ENCODE results near the gene TFDP3.

Gene TFDP3

GRCh38 chrX:133185119-133185518, 33.0 kb downstream of the TFDP3 start:
- no peak for DNase-seq

DNA sequence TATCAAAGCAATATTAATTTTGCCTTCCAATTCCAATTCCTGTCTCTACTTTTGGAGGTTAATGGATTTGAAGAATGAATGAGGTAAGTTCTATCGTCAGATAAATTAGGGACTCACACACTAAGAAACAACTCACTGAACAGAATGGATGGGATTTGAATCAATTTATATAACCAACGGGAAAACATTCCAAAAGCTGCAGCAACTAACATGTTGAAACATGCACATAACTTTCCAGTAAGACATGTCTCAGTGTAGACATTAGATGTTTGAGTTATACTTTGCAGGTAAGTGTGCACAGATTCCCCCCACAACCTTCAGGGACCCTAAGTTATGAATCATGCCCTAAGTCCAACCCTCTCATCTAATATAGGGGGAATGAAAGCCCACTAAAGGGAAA, 34.3 kb downstream of the TFDP3 start:
- no peak for DNase-seq

GRCh38 chrX:133179500-133179899, 38.7 kb downstream of the TFDP3 start:
- DNase-seq = no peak

DNA sequence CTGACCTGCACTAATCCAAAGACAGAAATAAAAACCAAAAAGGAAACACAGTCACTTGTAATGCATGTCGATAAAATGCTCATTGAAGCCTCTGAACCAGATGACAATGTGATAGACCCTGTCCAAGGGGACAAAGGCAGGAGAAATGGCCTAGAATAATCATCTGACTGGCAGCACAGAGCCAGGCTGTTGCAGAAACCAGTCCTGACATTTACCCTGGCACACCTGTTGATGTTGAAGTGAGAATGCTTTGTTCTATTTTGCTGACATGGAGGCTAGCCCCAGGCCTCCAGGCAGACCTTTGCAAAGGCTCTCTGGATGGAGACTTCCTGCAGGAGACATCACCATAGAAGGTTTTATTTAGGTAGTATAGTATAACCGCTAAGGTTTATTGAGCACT, 41.0 kb downstream of the TFDP3 start:
- no peak for DNase-seq

GRCh38 chrX:133175605-133176004, 42.5 kb downstream of the TFDP3 start:
- DNase-seq = no peak

DNA sequence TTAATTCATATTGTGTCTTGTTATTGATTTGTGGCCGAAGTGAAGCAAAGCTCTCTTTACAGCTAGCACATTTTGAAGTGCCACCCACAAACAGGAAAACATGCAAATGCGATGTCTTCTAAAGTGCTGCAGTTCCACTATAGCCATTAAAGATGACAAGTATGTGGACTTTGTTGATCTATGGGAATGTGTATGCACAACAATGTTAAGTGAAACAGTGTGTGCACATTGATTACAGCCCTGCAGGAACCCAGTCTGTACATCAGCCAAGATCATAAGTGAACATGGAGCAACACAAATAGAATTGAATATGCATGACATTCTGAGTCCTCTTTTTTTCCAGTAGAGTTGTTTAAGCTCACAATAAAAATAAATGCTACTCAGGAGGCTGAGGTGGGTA, 43.0 kb downstream of the TFDP3 start:
- no peak for DNase-seq

DNA sequence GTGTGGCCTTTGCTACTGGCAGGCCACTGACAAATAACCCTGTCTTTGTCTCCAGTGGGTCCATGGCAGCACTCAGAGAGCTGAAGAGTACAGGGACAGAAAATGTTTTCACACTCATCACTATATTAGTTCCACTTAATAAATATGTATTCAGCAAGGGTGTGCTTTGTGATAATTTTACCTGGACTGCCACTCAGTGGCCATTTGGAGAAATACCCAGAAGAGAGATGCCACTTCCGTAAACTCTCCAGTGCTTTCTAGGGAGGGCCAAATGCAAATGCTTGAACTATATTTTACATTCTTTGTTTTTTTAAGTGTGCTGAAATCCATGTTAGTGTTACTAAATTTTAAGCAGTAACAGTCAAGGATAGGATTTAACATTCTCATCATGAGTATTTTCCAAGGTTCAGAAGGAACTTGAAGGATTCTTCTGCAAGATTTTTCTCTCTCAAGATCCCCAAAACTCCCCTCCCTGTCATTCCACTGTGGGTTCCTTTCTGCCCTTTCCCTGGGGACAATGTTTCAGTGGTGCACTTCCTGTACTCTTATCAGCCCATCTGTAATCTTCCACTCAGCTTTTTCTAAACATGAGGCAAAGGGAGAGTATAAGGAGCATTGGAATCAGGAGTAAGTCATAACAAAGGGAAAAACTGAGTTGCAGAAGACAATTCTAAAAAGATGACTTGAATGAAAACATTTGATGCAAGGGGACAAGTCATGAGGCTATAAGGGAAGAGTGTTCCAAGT, 46.0 kb downstream of the TFDP3 start:
- no peak for DNase-seq

Measured in activated CD4-positive, CD25-positive, alpha-beta regulatory T cell treated with anti-CD3 and anti-CD28 coated beads, Interleukin-2, amount 50 U/mL, for 72 hours (primary cell).